Measurements from ENCODE around the gene EFCAB9. TPM values are rescaled to one million over a fixed set of nuclear protein-coding genes. Genes with fewer than 3 reads are reported as not detected.

Gene EFCAB9
- total and polyA plus RNA-seq, 4 donors: not detected

DNA sequence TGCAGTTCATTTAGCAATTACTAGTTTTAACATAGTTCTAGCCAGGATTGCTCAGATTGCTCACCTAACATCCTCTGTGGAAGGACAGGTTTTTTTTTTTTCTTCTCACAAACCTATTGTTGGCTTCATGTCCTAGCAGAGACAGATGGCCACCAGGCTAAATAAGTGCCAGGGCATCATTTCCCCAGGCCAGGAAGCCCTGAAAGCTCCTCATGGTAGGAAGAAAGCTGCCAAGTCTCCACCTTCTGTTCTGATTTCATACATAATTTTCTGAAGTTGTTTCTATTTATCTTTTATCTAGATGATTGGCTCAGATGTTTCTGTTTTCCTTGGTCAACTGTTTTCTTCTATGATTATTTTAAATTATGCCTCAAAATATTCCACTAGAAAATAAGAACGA is 31.0 kb downstream of the EFCAB9 start:
- peak in 2 of 6 donors; percentile 35 to 73 for DNase-seq (ENCODE audit: low read depth in 4 of 6, low spot score in 6 of 6)
- Histone ChIP-seq H3K27ac (ENCODE audit: low read depth, low read length) (no peak overlapping the region), H3K4me3 (ENCODE audit: low read depth, low read length) (no peak overlapping the region), H3K4me1 (ENCODE audit: control insufficient read depth, insufficient read depth, low read length) (no peaks in the 10 kb centered on the region), H3K36me3 (ENCODE audit: control insufficient read depth, insufficient read depth, low read length) (peaks cover 7% of the 10 kb centered on the region), H3K27me3 (ENCODE audit: control insufficient read depth, insufficient read depth, low read length) (no peaks in the 10 kb centered on the region), H3K9me3 (ENCODE audit: control insufficient read depth, insufficient read depth, low read length) (no peaks in the 10 kb centered on the region)
- no CpG with 5 or more reads among the region's 1 CpG for WGBS (ENCODE audit: insufficient coverage)

- WGBS (ENCODE audit: insufficient coverage): no CpG with 5 or more reads among the region's 1 CpG
- H3K9me3 ChIP-seq (ENCODE audit: control insufficient read depth, insufficient read depth, low read length): no peaks in the 10 kb centered on the region
- no peaks in the 10 kb centered on the region for H3K27me3 ChIP-seq (ENCODE audit: control insufficient read depth, insufficient read depth, low read length)
- no peak overlapping the region for H3K27ac ChIP-seq (ENCODE audit: low read depth, low read length)
- H3K36me3 ChIP-seq (ENCODE audit: control insufficient read depth, insufficient read depth, low read length): peaks cover 9% of the 10 kb centered on the region
- DNase-seq (ENCODE audit: low read depth in 4 of 6, low spot score in 6 of 6): no peak
- H3K4me1 ChIP-seq (ENCODE audit: control insufficient read depth, insufficient read depth, low read length): no peaks in the 10 kb centered on the region
- H3K4me3 ChIP-seq (ENCODE audit: low read depth, low read length): no peak overlapping the region
Measured at GRCh38 chr5:172229904-172230303, 35.9 kb downstream of the EFCAB9 start.

DNA sequence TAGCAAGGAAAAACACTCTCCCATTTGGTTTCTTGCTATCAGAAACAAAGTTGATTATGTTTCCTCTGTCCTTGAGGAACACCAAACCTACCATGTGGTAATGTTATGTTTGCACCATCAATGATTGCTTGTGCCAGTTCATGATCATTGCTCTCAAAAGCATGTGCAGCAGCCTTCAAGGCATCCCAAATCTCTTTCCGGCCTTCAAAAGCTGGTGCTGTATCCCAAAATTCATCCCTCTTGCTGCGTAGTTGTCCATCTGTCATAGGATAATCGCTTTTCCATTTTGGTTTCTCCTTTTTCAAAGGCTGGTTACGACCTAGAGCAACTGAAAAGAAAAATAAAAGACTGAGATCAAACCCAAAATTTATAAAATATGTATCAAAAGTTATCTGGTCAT is 40.1 kb downstream of the EFCAB9 start:
- WGBS (ENCODE audit: insufficient coverage): 92% methylated on average over 2 of the region's 4 CpGs
- Histone ChIP-seq H3K4me3 (ENCODE audit: low read depth, low read length) (no peak overlapping the region), H3K4me1 (ENCODE audit: control insufficient read depth, insufficient read depth, low read length) (no peaks in the 10 kb centered on the region), H3K9me3 (ENCODE audit: control insufficient read depth, insufficient read depth, low read length) (no peaks in the 10 kb centered on the region), H3K27me3 (ENCODE audit: control insufficient read depth, insufficient read depth, low read length) (no peaks in the 10 kb centered on the region), H3K36me3 (ENCODE audit: control insufficient read depth, insufficient read depth, low read length) (peaks cover 9% of the 10 kb centered on the region), H3K27ac (ENCODE audit: low read depth, low read length) (no peak overlapping the region)
- no peak for DNase-seq (ENCODE audit: low read depth in 4 of 6, low spot score in 6 of 6)

- Histone ChIP-seq H3K27me3 (ENCODE audit: control insufficient read depth, insufficient read depth, low read length) (no peaks in the 10 kb centered on the region), H3K9me3 (ENCODE audit: control insufficient read depth, insufficient read depth, low read length) (no peaks in the 10 kb centered on the region), H3K27ac (ENCODE audit: low read depth, low read length) (no peak overlapping the region), H3K4me3 (ENCODE audit: low read depth, low read length) (no peak overlapping the region), H3K4me1 (ENCODE audit: control insufficient read depth, insufficient read depth, low read length) (no peaks in the 10 kb centered on the region), H3K36me3 (ENCODE audit: control insufficient read depth, insufficient read depth, low read length) (peaks cover 9% of the 10 kb centered on the region)
- no peak for DNase-seq (ENCODE audit: low read depth in 4 of 6, low spot score in 6 of 6)
- WGBS (ENCODE audit: insufficient coverage): 40% methylated on average over 2 of the region's 4 CpGs
Measured at GRCh38 chr5:172235132-172235780, 41.3 kb downstream of the EFCAB9 start.

DNA sequence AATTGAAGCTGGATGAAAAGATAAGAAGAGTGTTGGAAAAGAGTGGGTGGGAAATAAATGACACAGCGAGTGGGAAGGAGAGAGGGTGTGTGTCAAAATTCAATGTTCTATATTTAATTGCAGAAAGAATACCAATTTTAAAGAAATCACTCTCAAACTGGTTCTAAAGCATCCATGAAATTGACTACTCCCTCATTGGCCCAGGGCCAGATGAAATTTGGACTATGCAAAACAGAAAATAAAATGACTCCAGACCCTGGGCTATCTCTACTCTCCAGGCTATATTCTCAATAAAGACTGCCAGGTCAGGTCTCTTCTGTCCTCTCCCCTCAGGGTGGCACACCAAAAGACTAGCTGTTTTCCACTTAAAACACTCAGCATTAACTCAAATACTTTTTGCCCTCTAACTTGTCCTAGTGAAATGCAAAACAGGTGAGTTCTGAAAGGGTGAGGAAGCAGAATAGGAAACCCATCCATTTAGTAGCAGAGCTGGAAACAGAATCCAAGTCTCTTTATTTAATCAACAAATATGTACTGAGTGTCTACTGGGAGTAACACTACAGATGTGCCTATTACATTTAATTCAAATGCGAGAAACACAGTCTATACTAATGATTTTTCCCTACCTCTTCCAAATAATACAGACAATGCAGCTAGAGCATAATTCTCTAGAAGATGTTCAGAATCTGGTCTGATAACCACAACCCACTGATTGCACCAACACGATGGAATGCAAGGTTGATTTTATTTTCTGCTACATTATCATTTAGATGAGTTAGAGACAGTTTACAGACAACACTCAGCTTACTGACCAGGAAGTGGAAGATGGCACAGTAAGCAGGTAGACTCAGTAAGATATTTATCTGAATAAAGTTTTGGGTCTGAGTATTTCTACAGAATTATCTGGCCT is 42.1 kb downstream of the EFCAB9 start:
- no peak overlapping the region for H3K4me3 ChIP-seq (ENCODE audit: low read depth, low read length)
- no peak overlapping the region for H3K27ac ChIP-seq (ENCODE audit: low read depth, low read length)
- 60% methylated on average over 1 of the region's 3 CpGs for WGBS (ENCODE audit: insufficient coverage)
- H3K9me3 ChIP-seq (ENCODE audit: control insufficient read depth, insufficient read depth, low read length): no peaks in the 10 kb centered on the region
- H3K4me1 ChIP-seq (ENCODE audit: control insufficient read depth, insufficient read depth, low read length): no peaks in the 10 kb centered on the region
- DNase-seq (ENCODE audit: low read depth in 4 of 6, low spot score in 6 of 6): peak in 1 of 6 donors; percentile 41
- H3K27me3 ChIP-seq (ENCODE audit: control insufficient read depth, insufficient read depth, low read length): no peaks in the 10 kb centered on the region
- H3K36me3 ChIP-seq (ENCODE audit: control insufficient read depth, insufficient read depth, low read length): peaks cover 6% of the 10 kb centered on the region

DNA sequence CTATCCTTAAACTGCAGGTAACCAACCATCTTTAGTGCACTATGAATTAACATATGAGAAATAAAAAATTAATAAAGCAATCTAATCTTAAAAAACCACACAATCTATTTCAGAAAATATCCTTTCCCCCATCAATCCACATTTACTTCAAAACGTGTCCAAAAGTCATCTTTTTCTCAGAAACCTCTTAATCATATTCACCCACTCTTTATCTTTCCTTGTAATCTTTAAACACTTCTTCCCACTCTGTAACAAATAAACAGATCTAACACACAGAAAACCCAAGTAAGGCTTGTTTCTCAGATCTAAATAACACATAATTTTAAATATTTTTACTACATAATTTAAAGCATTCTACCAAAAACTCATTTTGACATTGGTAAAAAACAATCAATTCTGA is 44.4 kb downstream of the EFCAB9 start:
- Histone ChIP-seq H3K9me3 (ENCODE audit: control insufficient read depth, insufficient read depth, low read length) (no peaks in the 10 kb centered on the region), H3K27ac (ENCODE audit: low read depth, low read length) (no peak overlapping the region), H3K4me1 (ENCODE audit: control insufficient read depth, insufficient read depth, low read length) (no peaks in the 10 kb centered on the region), H3K4me3 (ENCODE audit: low read depth, low read length) (no peak overlapping the region), H3K36me3 (ENCODE audit: control insufficient read depth, insufficient read depth, low read length) (no peaks in the 10 kb centered on the region), H3K27me3 (ENCODE audit: control insufficient read depth, insufficient read depth, low read length) (no peaks in the 10 kb centered on the region)
- WGBS (ENCODE audit: insufficient coverage): 75% methylated on average over 1 of the region's 1 CpG
- DNase-seq (ENCODE audit: low read depth in 4 of 6, low spot score in 6 of 6): no peak

GRCh38 chr5:172243302-172243701 is 49.3 kb downstream of the EFCAB9 start:
- Histone ChIP-seq H3K4me3 (ENCODE audit: low read depth, low read length) (no peak overlapping the region), H3K27me3 (ENCODE audit: control insufficient read depth, insufficient read depth, low read length) (no peaks in the 10 kb centered on the region), H3K27ac (ENCODE audit: low read depth, low read length) (no peak overlapping the region), H3K9me3 (ENCODE audit: control insufficient read depth, insufficient read depth, low read length) (no peaks in the 10 kb centered on the region), H3K36me3 (ENCODE audit: control insufficient read depth, insufficient read depth, low read length) (no peaks in the 10 kb centered on the region), H3K4me1 (ENCODE audit: control insufficient read depth, insufficient read depth, low read length) (peaks cover 4% of the 10 kb centered on the region)
- DNase-seq (ENCODE audit: low read depth in 4 of 6, low spot score in 6 of 6): no peak
- WGBS (ENCODE audit: insufficient coverage): no CpG with 5 or more reads among the region's 3 CpGs

GRCh38 chr5:172245046-172245445 is 51.1 kb downstream of the EFCAB9 start:
- no peaks in the 10 kb centered on the region for H3K27me3 ChIP-seq (ENCODE audit: control insufficient read depth, insufficient read depth, low read length)
- peaks cover 2% of the 10 kb centered on the region for H3K36me3 ChIP-seq (ENCODE audit: control insufficient read depth, insufficient read depth, low read length)
- H3K4me3 ChIP-seq (ENCODE audit: low read depth, low read length): no peak overlapping the region
- H3K4me1 ChIP-seq (ENCODE audit: control insufficient read depth, insufficient read depth, low read length): peaks cover 4% of the 10 kb centered on the region
- H3K9me3 ChIP-seq (ENCODE audit: control insufficient read depth, insufficient read depth, low read length): no peaks in the 10 kb centered on the region
- H3K27ac ChIP-seq (ENCODE audit: low read depth, low read length): no peak overlapping the region
- WGBS (ENCODE audit: insufficient coverage): 100% methylated on average over 1 of the region's 2 CpGs
- peak in 2 of 6 donors; percentile 26 to 41 for DNase-seq (ENCODE audit: low read depth in 4 of 6, low spot score in 6 of 6)

- Histone ChIP-seq H3K36me3 (ENCODE audit: control insufficient read depth, insufficient read depth, low read length) (peaks cover 2% of the 10 kb centered on the region), H3K9me3 (ENCODE audit: control insufficient read depth, insufficient read depth, low read length) (no peaks in the 10 kb centered on the region), H3K27me3 (ENCODE audit: control insufficient read depth, insufficient read depth, low read length) (no peaks in the 10 kb centered on the region), H3K4me1 (ENCODE audit: control insufficient read depth, insufficient read depth, low read length) (peaks cover 4% of the 10 kb centered on the region), H3K4me3 (ENCODE audit: low read depth, low read length) (no peak overlapping the region), H3K27ac (ENCODE audit: low read depth, low read length) (no peak overlapping the region)
- WGBS (ENCODE audit: insufficient coverage): 17% methylated on average over 1 of the region's 1 CpG
- no peak for DNase-seq (ENCODE audit: low read depth in 4 of 6, low spot score in 6 of 6)
Measured at GRCh38 chr5:172245703-172246125, 51.7 kb downstream of the EFCAB9 start.
